Activated naive CD8-positive, alpha-beta T cell treated with anti-CD3 and anti-CD28 coated beads, Interleukin-2, amount 10 ng/mL, durations not matched to agents 7 days and 5 days (primary cell): ENCODE data around the gene KRT84. TPM values are rescaled to one million over a fixed set of nuclear protein-coding genes. Genes with fewer than 3 reads are reported as not detected.

Experiments used
- ATAC-seq: fragments of 150-1000 bp; cut with Tn5 transposase; one replicate; pipeline ENCODE4 v1.10.0; 2021; ENCODE audit warnings: low read depth, moderate library complexity
- POLR2A ChIA-PET: fragments of 350-600 bp; sonication (Branson Sonifier 250); formaldehyde crosslinking; loops from one replicate; lab custom pipeline; 2021; ENCODE audit warnings: antibody characterized with exemption; lab: Charles Lee
- DNase-seq: peaks from one replicate; pipeline ENCODE4 v3.0.0; 2021
- H3K27ac Mint-ChIP-seq: one replicate; pipeline ENCODE4 v1.8.0; 2022; ENCODE audit warnings: mild to moderate bottlenecking, mixed read lengths
- H3K27me3 Mint-ChIP-seq: one replicate; pipeline ENCODE4 v1.8.0; 2022; ENCODE audit warnings: mild to moderate bottlenecking, moderate library complexity, mixed read lengths
- H3K36me3 Mint-ChIP-seq: one replicate; pipeline ENCODE4 v1.8.0; 2021; ENCODE audit warnings: mild to moderate bottlenecking, mixed read lengths
- H3K4me1 Mint-ChIP-seq: one replicate; pipeline ENCODE4 v1.8.0; 2021; ENCODE audit warnings: mixed read lengths
- H3K4me3 Mint-ChIP-seq: one replicate; pipeline ENCODE4 v1.8.0; 2022; ENCODE audit warnings: mild to moderate bottlenecking, moderate library complexity, mixed read lengths
- H3K9me3 Mint-ChIP-seq: one replicate; pipeline ENCODE4 v1.8.0; 2021; ENCODE audit warnings: mixed read lengths
- total RNA-seq, 2 experiments: library from RNA; stranded (reverse); gene quantifications; one replicate each; pipeline ENCODE4 v1.2.3, GENCODE V29; 2021

KRT84 gene
- total RNA-seq, 2 experiments from 2014 or later, result not detected

DNA sequence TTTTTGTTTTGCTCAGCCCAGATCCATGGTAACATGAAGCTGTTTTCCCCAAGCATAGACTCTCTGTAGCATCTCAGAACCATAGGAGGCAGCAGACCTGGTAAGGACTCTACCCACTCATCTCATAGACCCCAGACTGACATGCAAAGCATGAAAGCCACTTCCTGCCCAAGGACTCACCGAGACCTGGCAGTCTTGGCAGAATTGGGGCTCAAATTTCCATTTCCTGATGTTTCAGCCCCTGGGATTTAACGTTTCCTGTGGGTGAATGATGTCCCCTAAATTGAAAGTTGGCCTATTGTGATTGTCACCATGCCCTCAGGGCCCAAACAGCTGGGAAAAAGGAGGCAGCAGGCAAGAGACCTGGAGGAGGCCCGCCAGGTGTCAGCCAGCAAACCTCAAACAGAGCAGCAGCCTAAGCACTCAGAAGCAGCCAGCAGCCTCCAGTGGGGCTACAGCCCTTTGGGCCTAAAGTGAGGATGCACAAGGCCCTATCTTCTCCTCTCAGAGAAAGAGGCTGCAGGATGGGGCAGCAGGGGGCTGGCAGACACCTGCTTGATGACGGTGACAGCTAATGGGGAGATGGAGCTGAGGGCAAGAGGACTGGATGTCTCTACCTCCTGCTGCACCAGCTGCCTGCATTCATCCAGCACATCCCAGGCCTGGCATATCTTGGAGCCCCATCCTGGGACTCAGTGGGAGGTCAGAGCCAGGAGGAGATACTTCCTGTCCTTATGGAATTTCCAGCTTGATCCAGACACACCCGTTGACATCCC, 26.7 kb downstream of the KRT84 start:
- Mint-ChIP-seq H3K27me3 (peaks cover 19% of the 10 kb centered on the region), H3K4me3 (no peak overlapping the region), H3K27ac (peak overlapping the region; percentile 84), H3K36me3 (no peaks in the 10 kb centered on the region), H3K9me3 (no peaks in the 10 kb centered on the region), H3K4me1 (peaks cover 28% of the 10 kb centered on the region)
- POLR2A ChIA-PET, result interaction anchor here (0.5 kb wide), 1 partner anchor 275 kb away, joined by 3 read pairs; no protein-coding TSS in a partner anchor
- peak; percentile 97 for ATAC-seq
- DNase-seq, result peak; percentile 61

DNA sequence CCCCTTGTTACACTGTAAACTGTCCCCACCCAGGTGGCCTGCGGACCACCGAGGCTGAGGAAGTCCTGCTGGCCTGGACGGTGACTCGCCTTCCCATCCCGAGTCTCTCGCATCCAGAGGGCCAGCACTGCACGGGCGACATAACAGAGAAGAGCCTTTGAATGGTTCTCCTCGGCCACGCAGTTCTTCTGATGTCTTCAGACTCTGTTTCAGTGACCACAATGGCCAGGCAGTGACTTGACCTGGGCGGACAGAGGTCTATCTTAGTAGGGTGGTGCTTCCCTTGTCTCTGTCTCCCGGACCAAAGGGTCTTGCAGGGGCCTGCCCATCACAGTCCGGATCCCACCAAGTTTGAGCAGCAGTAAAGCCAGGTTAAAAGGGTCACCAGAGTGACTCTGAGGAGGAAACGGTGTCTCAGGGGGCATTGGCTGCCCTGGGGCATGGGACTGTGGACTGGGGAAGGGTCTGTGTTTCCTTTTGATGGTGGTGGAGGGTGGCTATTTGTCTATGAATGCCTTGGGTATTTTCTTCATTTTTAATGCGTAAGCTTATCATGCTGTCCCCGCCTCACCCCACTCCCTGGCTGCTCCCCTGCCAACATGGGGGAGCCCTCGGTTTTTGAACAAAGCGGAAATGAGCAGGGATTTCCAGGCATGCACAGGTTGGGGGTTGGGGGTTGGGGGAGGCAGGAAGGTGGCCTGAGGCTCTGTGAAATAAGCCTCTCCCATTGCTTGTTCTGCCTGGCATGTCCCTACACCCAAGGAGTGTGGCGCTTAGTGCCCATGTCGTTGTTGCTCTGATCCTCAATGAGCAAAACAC, 28.5 kb downstream of the KRT84 start:
- POLR2A ChIA-PET, result no interaction called here
- no peak overlapping the region for H3K27ac Mint-ChIP-seq
- peaks cover 34% of the 10 kb centered on the region for H3K4me1 Mint-ChIP-seq
- H3K36me3 Mint-ChIP-seq, result no peaks in the 10 kb centered on the region
- no peak overlapping the region for H3K4me3 Mint-ChIP-seq
- H3K9me3 Mint-ChIP-seq, result no peaks in the 10 kb centered on the region
- DNase-seq (peak; percentile 19), ATAC-seq (no peak)
- H3K27me3 Mint-ChIP-seq, result peaks cover 26% of the 10 kb centered on the region

DNA sequence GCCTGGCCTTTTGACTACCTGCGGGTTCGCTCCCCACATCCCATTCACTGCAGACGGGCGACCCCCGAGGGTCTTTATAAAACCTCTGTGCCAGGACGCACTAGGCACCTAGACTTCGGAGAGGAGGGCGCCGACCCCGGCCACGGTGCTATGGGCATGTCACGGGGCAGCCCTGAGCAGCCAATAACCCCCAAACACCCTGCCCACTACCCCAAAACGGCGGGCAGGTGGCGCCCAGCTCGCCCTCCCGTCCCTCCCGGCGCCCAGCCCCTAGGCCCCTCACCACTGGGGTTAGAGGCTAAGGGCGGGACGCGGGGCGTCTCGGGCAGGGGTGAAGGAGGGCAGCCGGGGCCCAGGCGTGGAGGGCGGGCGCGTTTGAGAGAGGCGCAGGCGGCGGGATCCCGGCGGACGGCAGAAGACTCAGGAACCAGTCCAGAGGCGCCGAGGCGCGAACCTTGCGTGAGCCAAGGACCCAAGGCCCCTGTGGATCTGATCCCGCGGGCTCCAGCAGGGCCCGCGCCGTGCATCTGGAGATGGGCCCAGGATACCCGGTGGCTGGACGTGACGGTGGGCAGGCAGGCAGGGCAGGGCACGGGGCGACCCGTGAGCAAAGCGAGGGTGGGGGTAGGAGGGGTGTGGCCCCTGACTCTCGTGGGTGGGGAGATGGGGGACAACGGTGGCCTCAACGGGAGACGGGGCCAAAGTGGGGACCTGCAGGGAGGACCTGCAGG, 29.3 kb downstream of the KRT84 start:
- no peaks in the 10 kb centered on the region for H3K9me3 Mint-ChIP-seq
- ATAC-seq, result no peak
- DNase-seq, result no peak
- H3K36me3 Mint-ChIP-seq, result no peaks in the 10 kb centered on the region
- peaks cover 26% of the 10 kb centered on the region for H3K27me3 Mint-ChIP-seq
- POLR2A ChIA-PET, result no interaction called here
- H3K4me1 Mint-ChIP-seq, result peaks cover 35% of the 10 kb centered on the region
- H3K4me3 Mint-ChIP-seq, result no peak overlapping the region
- H3K27ac Mint-ChIP-seq, result no peak overlapping the region

DNA sequence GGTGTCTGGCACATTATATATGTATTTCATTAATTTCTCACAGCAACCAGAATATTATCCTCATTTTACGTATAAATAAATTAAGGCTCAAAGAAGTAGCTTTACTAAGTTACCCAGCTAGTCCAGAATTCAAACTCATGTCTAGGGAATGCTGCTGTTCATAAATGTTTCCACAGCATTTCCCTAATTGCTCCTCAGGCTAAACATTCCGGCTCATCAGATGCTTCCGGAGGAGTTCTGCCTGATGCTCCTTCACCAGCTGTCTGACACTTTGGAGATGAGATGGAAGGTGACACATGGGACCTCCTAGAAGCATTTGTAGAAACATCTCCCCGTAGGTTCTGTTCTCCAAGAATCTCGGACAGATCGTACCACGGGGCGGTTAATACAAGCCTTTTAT, 30.3 kb downstream of the KRT84 start:
- H3K9me3 Mint-ChIP-seq, result no peaks in the 10 kb centered on the region
- ATAC-seq (no peak), DNase-seq (peak; percentile 6)
- no peaks in the 10 kb centered on the region for H3K36me3 Mint-ChIP-seq
- peaks cover 29% of the 10 kb centered on the region for H3K27me3 Mint-ChIP-seq
- POLR2A ChIA-PET, result no interaction called here
- no peak overlapping the region for H3K27ac Mint-ChIP-seq
- no peak overlapping the region for H3K4me3 Mint-ChIP-seq
- H3K4me1 Mint-ChIP-seq, result peaks cover 39% of the 10 kb centered on the region

DNA sequence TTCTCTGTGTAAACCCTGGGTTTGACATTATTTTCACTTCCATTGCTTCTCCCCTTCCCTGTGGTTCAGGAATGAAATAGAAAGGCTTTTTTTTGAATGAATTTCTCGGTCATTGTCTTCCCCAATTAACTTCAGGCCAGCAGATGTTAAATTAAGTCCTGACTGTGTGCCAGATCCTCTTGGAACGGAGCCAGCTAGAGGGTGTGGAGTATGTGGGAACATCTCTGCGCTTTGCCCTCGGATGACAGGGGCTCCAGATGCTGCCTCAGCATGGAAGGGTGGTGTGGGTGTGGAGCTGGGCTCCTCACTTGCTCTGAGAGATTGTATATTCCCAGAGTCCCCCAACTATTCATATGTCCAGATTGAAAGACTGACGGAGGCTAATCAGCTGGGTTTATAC, 31.3 kb downstream of the KRT84 start:
- POLR2A ChIA-PET, result no interaction called here
- no peaks in the 10 kb centered on the region for H3K36me3 Mint-ChIP-seq
- H3K4me3 Mint-ChIP-seq, result no peak overlapping the region
- H3K27ac Mint-ChIP-seq, result no peak overlapping the region
- peaks cover 30% of the 10 kb centered on the region for H3K4me1 Mint-ChIP-seq
- peaks cover 28% of the 10 kb centered on the region for H3K27me3 Mint-ChIP-seq
- DNase-seq (no peak), ATAC-seq (no peak)
- no peaks in the 10 kb centered on the region for H3K9me3 Mint-ChIP-seq

DNA sequence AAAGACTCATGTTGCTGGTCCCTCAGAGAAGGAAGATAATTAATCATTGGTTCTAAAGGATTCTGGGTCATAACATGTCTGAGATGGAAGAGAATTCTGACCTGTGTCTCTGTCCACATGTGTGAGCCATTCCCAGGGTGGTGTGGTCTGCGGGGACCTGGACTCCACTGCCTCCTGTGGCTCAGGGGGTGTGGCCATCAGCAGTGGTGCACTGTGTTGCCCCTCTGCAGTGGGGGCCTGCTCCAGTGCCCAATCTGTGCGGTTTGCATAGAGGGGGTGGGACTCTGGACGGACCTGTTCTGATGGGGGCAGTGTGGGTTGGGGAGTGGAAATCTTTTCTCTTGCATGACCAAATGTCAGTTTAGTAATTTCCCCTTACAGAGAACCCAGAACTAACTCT, 31.7 kb downstream of the KRT84 start:
- peak; percentile 25 for DNase-seq
- Mint-ChIP-seq H3K4me1 (peaks cover 26% of the 10 kb centered on the region), H3K27ac (no peak overlapping the region), H3K27me3 (peaks cover 31% of the 10 kb centered on the region), H3K9me3 (no peaks in the 10 kb centered on the region), H3K4me3 (no peak overlapping the region), H3K36me3 (no peaks in the 10 kb centered on the region)
- POLR2A ChIA-PET, result no interaction called here
- no peak for ATAC-seq

DNA sequence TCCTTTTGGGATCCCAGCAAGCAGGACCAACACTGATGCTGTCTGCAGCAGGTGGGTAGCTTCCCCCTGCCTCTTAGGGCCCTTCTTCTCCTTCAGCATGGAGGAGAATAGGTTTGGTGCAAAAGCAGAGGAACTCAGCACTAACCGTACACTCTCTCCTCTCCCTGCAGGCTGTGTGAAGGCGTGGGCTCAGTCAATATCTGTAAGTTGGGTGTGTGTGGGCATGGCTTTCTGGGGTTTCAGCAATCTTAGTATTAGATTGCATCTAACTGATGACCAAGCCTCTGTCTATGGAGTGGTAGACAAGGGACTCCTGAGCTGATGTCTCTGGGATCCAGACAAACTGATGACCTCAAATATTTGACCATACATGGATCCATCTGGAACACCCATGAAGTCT, 32.5 kb downstream of the KRT84 start:
- H3K4me1 Mint-ChIP-seq, result peaks cover 19% of the 10 kb centered on the region
- H3K27me3 Mint-ChIP-seq, result peaks cover 34% of the 10 kb centered on the region
- POLR2A ChIA-PET, result interaction anchor here (1.0 kb wide), 1 partner anchor 8 kb away, joined by 3 read pairs; no protein-coding TSS in a partner anchor

DNA sequence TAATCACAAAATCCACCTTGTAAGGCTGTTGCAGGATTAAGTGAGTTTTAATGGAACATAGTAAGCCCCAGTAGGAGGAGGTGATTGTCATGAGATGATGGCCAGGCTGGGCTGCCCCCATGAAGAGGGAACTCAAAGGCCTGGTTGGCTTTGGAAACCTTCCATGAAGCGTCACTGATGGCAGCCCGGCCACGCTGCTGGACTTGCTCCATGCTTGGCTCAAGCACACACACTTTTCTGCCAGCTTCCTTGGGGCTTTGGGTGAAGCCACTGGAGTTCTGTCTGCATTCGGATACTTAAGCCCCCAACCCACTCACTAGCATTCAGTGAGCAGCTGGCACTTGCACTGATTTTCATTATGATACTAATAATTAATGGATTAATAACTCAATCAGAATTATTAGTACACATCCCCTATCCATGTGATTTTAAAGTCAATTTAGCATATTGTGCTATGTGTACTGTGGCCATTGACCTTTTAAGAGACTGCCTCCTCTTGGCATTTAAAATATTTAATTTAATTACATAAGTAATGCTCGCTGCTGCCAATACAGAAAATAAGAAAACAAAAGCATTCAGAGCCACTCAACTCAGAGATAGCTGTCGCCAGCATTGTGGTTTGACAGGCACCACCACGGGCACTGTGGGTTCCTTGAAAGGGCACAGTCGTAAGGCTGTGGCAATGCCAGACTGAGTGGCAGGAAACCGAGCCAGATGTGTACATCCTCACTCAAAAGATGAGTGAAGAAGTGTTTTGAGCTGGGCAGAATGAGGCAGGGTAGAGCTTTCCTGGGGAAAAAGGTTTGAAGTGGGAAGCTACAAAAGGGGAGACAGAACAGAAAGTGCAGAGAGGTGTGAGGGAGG, 34.0 kb downstream of the KRT84 start:
- no peaks in the 10 kb centered on the region for H3K9me3 Mint-ChIP-seq
- peak overlapping the region; percentile 53 for H3K4me3 Mint-ChIP-seq
- peaks cover 31% of the 10 kb centered on the region for H3K27me3 Mint-ChIP-seq
- POLR2A ChIA-PET, result no interaction called here
- DNase-seq (no peak), ATAC-seq (peak; percentile 85)
- peaks cover 14% of the 10 kb centered on the region for H3K4me1 Mint-ChIP-seq
- H3K36me3 Mint-ChIP-seq, result no peaks in the 10 kb centered on the region
- H3K27ac Mint-ChIP-seq, result no peak overlapping the region

More for the DNA sequence above, 32.5 kb downstream of the KRT84 start:
- H3K36me3 Mint-ChIP-seq, result no peaks in the 10 kb centered on the region
- ATAC-seq, result no peak
- H3K4me3 Mint-ChIP-seq, result no peak overlapping the region
- no peaks in the 10 kb centered on the region for H3K9me3 Mint-ChIP-seq
- H3K27ac Mint-ChIP-seq, result no peak overlapping the region
- DNase-seq, result peak; percentile 8

DNA sequence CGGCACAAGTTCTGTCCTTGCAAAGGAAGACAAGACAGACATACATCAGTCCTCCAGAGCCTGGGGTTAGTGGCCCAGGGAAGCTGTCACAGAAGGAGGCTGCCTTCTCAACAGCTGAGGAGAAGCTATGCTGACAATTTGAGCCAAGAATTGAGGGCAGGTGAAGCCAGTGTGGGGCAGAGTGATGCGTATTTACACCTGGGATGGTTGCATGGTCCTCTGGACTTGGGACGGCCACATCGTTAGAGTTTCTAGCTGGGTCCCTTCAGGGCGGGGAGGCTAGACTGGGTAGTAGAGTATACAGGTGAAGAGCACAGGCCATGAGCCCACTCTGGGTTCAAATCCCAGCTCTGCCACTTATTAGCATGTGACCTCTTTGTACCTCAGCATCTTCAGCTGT, 34.7 kb downstream of the KRT84 start:
- H3K4me1 Mint-ChIP-seq, result peaks cover 14% of the 10 kb centered on the region
- peaks cover 30% of the 10 kb centered on the region for H3K27me3 Mint-ChIP-seq
- ATAC-seq, result no peak

DNA sequence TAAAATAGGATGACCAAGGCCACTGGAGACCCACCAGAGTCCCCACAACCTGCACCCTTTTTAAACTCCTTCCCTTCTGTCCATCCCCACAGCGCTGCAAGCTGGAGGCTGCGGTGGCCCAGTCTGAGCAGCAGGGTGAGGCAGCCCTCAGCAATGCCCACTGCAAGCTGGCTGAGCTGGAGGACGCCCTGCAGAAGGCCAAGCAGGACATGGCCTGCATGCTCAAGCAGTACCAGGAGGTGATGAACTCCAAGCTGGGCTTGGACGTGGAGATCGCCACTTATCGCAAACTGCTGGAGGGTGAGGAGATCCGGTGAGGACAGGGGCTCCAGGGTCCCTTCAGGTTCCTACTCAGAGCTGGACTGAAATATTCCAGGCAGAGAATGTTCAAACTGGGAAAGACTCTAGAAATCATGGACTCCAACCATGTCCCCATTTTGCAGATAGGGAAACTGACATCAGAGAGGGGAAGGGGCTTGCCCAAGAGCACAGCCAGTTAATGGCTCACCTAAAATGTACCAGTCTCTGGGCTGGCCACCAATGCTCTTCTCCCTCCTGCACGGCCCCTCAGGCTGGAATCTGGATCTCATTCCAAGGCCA, 35.3 kb downstream of the KRT84 start:
- H3K27me3 Mint-ChIP-seq, result peaks cover 30% of the 10 kb centered on the region
- peaks cover 14% of the 10 kb centered on the region for H3K4me1 Mint-ChIP-seq
- DNase-seq, result no peak
- H3K9me3 Mint-ChIP-seq, result no peaks in the 10 kb centered on the region
- POLR2A ChIA-PET, result no interaction called here
- ATAC-seq, result no peak
- no peak overlapping the region for H3K4me3 Mint-ChIP-seq
- no peak overlapping the region for H3K27ac Mint-ChIP-seq
- no peaks in the 10 kb centered on the region for H3K36me3 Mint-ChIP-seq

More for the DNA sequence above, 34.7 kb downstream of the KRT84 start:
- Mint-ChIP-seq H3K27ac (no peak overlapping the region), H3K36me3 (no peaks in the 10 kb centered on the region), H3K9me3 (no peaks in the 10 kb centered on the region), H3K4me3 (no peak overlapping the region)
- DNase-seq, result no peak
- POLR2A ChIA-PET, result no interaction called here

DNA sequence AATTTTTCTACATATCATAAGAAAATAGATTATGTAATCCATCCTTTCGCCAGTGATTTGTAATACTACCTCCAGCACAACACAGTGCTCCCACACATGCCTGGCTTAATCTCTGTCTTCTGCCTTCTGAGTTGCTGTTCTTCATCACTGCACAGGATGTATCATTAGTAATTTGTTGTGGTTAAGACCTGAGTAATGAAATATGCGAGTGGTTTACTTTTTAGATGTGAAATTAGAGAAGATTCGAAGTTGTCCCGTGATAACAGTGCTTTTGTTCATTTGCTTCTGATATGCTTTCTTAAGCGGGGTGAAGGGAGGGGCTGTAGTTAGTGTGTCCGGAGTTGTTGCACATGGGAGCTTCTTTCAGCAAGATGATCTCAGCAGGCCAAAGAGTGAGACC, 36.3 kb downstream of the KRT84 start:
- H3K27ac Mint-ChIP-seq, result no peak overlapping the region
- H3K27me3 Mint-ChIP-seq, result peaks cover 27% of the 10 kb centered on the region
- DNase-seq (no peak), ATAC-seq (no peak)
- H3K4me1 Mint-ChIP-seq, result peaks cover 14% of the 10 kb centered on the region
- H3K4me3 Mint-ChIP-seq, result no peak overlapping the region
- no peaks in the 10 kb centered on the region for H3K9me3 Mint-ChIP-seq
- POLR2A ChIA-PET, result no interaction called here
- H3K36me3 Mint-ChIP-seq, result no peaks in the 10 kb centered on the region
